Ovary (tissue), 3 donors: ENCODE data around the gene SMOC2.

Experiments
- POLR2A ChIP-seq: fragments of 450-650 bp; IDR thresholded peaks from one replicate; pipeline ENCODE4 v1.6.1; 2017; ENCODE audit warnings: antibody characterized with exemption, mild to moderate bottlenecking, moderate library complexity
- TF ChIP-seq, protein P1 (sequence below), 3 donors: fragments of 450-650 bp in 2 of 3; fragments of 200-600 bp in 1 of 3; IDR thresholded peaks; one replicate each; pipeline versions ENCODE4 v1.5.1 to v1.8.0; 2016 to 2022; ENCODE audit warnings: antibody characterized with exemption in 3 of 3, mild to moderate bottlenecking in 1 of 3
- donor health status: DM: no; HTN: no; CAD: no.

DNA sequence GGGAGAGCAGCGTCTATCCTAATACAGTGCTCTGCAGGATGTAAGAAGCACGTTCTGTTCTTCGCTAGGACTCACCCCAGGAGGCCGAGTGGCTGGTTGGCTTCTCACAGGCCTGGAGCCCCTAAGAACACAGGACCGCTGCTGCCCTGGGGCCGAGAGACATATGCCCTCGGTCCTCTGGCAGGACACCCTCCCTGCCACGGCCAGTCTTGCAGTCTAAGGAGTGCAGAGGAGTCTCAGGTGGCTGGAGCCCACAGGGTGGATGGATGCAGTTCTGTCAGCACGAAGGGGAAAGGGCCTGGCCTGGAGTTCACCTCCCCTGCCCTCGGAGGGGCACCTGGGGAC, 96.5 kb downstream of the SMOC2 start:
- TF ChIP-seq, protein P1, sequence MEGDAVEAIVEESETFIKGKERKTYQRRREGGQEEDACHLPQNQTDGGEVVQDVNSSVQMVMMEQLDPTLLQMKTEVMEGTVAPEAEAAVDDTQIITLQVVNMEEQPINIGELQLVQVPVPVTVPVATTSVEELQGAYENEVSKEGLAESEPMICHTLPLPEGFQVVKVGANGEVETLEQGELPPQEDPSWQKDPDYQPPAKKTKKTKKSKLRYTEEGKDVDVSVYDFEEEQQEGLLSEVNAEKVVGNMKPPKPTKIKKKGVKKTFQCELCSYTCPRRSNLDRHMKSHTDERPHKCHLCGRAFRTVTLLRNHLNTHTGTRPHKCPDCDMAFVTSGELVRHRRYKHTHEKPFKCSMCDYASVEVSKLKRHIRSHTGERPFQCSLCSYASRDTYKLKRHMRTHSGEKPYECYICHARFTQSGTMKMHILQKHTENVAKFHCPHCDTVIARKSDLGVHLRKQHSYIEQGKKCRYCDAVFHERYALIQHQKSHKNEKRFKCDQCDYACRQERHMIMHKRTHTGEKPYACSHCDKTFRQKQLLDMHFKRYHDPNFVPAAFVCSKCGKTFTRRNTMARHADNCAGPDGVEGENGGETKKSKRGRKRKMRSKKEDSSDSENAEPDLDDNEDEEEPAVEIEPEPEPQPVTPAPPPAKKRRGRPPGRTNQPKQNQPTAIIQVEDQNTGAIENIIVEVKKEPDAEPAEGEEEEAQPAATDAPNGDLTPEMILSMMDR (IDR thresholded peaks at IDR 0.05), result no peak
- TF ChIP-seq POLR2A, result no peak
